SK-N-SH (cell line): Measurements from ENCODE around the gene PTPRD. TPM values are rescaled to one million over a fixed set of nuclear protein-coding genes. Genes with fewer than 3 reads are reported as not detected.

ENCODE experiments used
- CTCF ChIA-PET: fragments of 300-600, 350-600 bp; formaldehyde crosslinking; extraction: SDS; loops from one replicate; lab custom pipeline; 2021; lab: Yijun Ruan, JAX
- POLR2A ChIA-PET: fragments of 350-600 bp; sonication (Branson Sonifier 250); formaldehyde crosslinking; extraction: SDS; loops from one replicate; lab custom pipeline; 2020; ENCODE audit warnings: antibody characterized with exemption, inconsistent platforms; lab: Yijun Ruan, JAX
- DNase-seq: peaks from one replicate; pipeline ENCODE4 v3.0.0; 2012
- H2AFZ ChIP-seq: fragments of 200-600 bp; sonication (generic); 2 replicates; pipeline ENCODE4 v1.8.1; 2016; ENCODE audit warnings: antibody characterized with exemption, mild to moderate bottlenecking, low read depth
- H3F3A ChIP-seq: fragments of 200-600 bp; sonication (generic); replicated peaks from 2 replicates; pipeline ENCODE3; 2016; ENCODE audit warnings: antibody characterized with exemption, mild to moderate bottlenecking; ENCODE audit not compliant: insufficient read depth
- H3K27ac ChIP-seq, 2 experiments: fragments of 200-500 bp in 1 of 2; fragments of 200-600 bp in 1 of 2; sonication (Bioruptor generic) in 1 of 2; sonication (generic), shearing (Covaris generic) in 1 of 2; 2 replicates each; pipeline versions ENCODE4 v1.5.1 to v1.6.1; 2014 to 2016; ENCODE audit warnings: low read depth in 2 of 2, inconsistent platforms in 1 of 2, low read length in 1 of 2, mild to moderate bottlenecking in 1 of 2, mixed read lengths in 1 of 2
- H3K27me3 ChIP-seq: fragments of 200-600 bp; sonication (generic), shearing (Covaris generic); 2 replicates; pipeline ENCODE4 v1.6.1; 2016; ENCODE audit warnings: mixed run types; ENCODE audit not compliant: insufficient read depth
- H3K36me3 ChIP-seq, 2 experiments: fragments of 200-500 bp in 1 of 2; fragments of 200-600 bp in 1 of 2; sonication (Bioruptor generic) in 1 of 2; sonication (generic) in 1 of 2; replicated peaks in 1 of 2; 2 replicates each; pipeline versions ENCODE3 to v1.5.1; 2014 to 2016; ENCODE audit warnings: low read length in 1 of 2, mild to moderate bottlenecking in 1 of 2; ENCODE audit not compliant: insufficient read depth in 2 of 2, control insufficient read depth in 1 of 2
- H3K4me1 ChIP-seq, 2 experiments: fragments of 200-500 bp in 1 of 2; fragments of 200-600 bp in 1 of 2; sonication (Bioruptor generic) in 1 of 2; sonication (generic), shearing (Covaris generic) in 1 of 2; 2 replicates each; pipeline versions ENCODE4 v1.5.1 to v1.6.1; 2014 to 2016; ENCODE audit warnings: low read depth in 1 of 2, low read length in 1 of 2, mixed run types in 1 of 2; ENCODE audit not compliant: insufficient read depth in 2 of 2, control insufficient read depth in 1 of 2
- H3K4me2 ChIP-seq: fragments of 200-600 bp; sonication (generic), shearing (Covaris generic); 2 replicates; pipeline ENCODE4 v1.6.1; 2017; ENCODE audit warnings: mixed run types
- H3K4me3 ChIP-seq, 2 experiments: fragments of 200-500 bp in 1 of 2; fragments of 200-600 bp in 1 of 2; sonication (Bioruptor generic) in 1 of 2; sonication (generic), shearing (Covaris generic) in 1 of 2; 2 replicates each; pipeline versions ENCODE4 v1.5.1 to v1.8.1; 2014 to 2016; ENCODE audit warnings: low read depth in 2 of 2, inconsistent platforms in 1 of 2, low read length in 1 of 2, mild to moderate bottlenecking in 1 of 2, mixed read lengths in 1 of 2, moderate library complexity in 1 of 2
- H3K79me2 ChIP-seq: fragments of 200-600 bp; sonication (generic); 2 replicates; pipeline ENCODE4 v1.8.1; 2017; ENCODE audit warnings: mild to moderate bottlenecking; ENCODE audit not compliant: insufficient read depth
- H3K9ac ChIP-seq: fragments of 200-600 bp; sonication (generic); 2 replicates; pipeline ENCODE4 v1.6.1; 2017; ENCODE audit warnings: mixed run types
- H3K9me2 ChIP-seq: fragments of 200-600 bp; sonication (generic); 2 replicates; pipeline ENCODE4 v1.6.1; 2017; ENCODE audit warnings: mixed run types
- H3K9me3 ChIP-seq: fragments of 200-600 bp; sonication (generic); 2 replicates; pipeline ENCODE4 v1.6.1; 2017; ENCODE audit warnings: mixed run types, mild to moderate bottlenecking, moderate library complexity
- H4K20me1 ChIP-seq: fragments of 200-600 bp; sonication (generic); 2 replicates; pipeline ENCODE4 v1.6.1; 2017; ENCODE audit warnings: mild to moderate bottlenecking, mixed run types; ENCODE audit not compliant: insufficient read depth
- ELF1 ChIP-seq: IDR thresholded peaks from 2 replicates; pipeline ENCODE4 v1.4.0; 2012
- FOSL2 ChIP-seq: IDR thresholded peaks from 2 replicates; pipeline ENCODE4 v1.4.0; 2012; ENCODE audit warnings: low read depth, mild to moderate bottlenecking, moderate library complexity, borderline replicate concordance
- GATA2 ChIP-seq: sonication (generic); formaldehyde crosslinking; IDR thresholded peaks from 2 replicates; pipeline ENCODE4 v1.5.0; 2020; ENCODE audit warnings: mild to moderate bottlenecking, missing genetic modification reagents
- MEF2A ChIP-seq: IDR thresholded peaks from 2 replicates; pipeline ENCODE4 v1.4.0; 2012; ENCODE audit warnings: low read depth, borderline replicate concordance
- NFIC ChIP-seq: IDR thresholded peaks from 2 replicates; pipeline ENCODE4 v1.4.0; 2012; ENCODE audit warnings: borderline replicate concordance
- RFX5 ChIP-seq: IDR thresholded peaks from 2 replicates; pipeline ENCODE4 v1.6.1; 2012; ENCODE audit warnings: mild to moderate bottlenecking, improper control_type of control experiment, low read length
- RXRA ChIP-seq: IDR thresholded peaks from 2 replicates; pipeline ENCODE4 v1.4.0; 2012; ENCODE audit warnings: low read depth, mild to moderate bottlenecking, borderline replicate concordance
- SIN3A ChIP-seq: IDR thresholded peaks from 2 replicates; pipeline ENCODE4 v1.6.1; 2012; ENCODE audit warnings: low read depth, mild to moderate bottlenecking, low read length, moderate library complexity, borderline replicate concordance
- SMC3 ChIP-seq: IDR thresholded peaks from 2 replicates; pipeline ENCODE4 v1.6.1; 2012; ENCODE audit warnings: low read depth, low read length, improper control_type of control experiment
- TCF12 ChIP-seq: IDR thresholded peaks from 2 replicates; pipeline ENCODE4 v1.4.0; 2012
- YY1 ChIP-seq: IDR thresholded peaks from 2 replicates; pipeline ENCODE4 v1.4.0; 2012; ENCODE audit warnings: low read depth, mild to moderate bottlenecking
- ZBTB33 ChIP-seq: IDR thresholded peaks from 2 replicates; pipeline ENCODE4 v1.4.0; 2012; ENCODE audit warnings: low read depth, borderline replicate concordance
- WGBS: methylation state at CpG from one replicate; pipeline ENCODE4 v1.1.6; 2017; ENCODE audit warnings: low lambda C conversion rate; 5-methylcytosine and 5-hydroxymethylcytosine counted together
- polyA plus RNA-seq, 3 experiments: library from polyadenylated mRNA; depleted of rRNA; stranded (reverse); fragments of >200 nt; gene quantifications; 2 replicates each; pipeline ENCODE4 v1.2.3, GENCODE V29; 2012

PTPRD gene
- polyA plus RNA-seq, 1 of the 3 experiments (the other 2 are of a cell fraction): 0.15 TPM

- no peaks in the 10 kb centered on the region for H4K20me1 ChIP-seq
- POLR2A ChIA-PET: no interaction called here
- no peak overlapping the region for H2AFZ ChIP-seq
- no peaks in the 10 kb centered on the region for H3K4me1 ChIP-seq
- DNase-seq: no peak
- TF ChIP-seq GATA2 (peak; percentile 55; the same call in 1 of the 2 replicates), TCF12 (no peak)
- TF ChIP-seq, all 33 proteins: peak for 1
- Histone ChIP-seq H3K9ac (no peak overlapping the region), H3K27ac (no peak overlapping the region), H3K4me3 (no peak overlapping the region), H3F3A (no peaks in the 10 kb centered on the region), H3K9me3 (no peaks in the 10 kb centered on the region), H3K79me2 (no peaks in the 10 kb centered on the region), H3K36me3 (no peaks in the 10 kb centered on the region), H3K27me3 (no peaks in the 10 kb centered on the region), H3K4me2 (no peak overlapping the region), H3K9me2 (no peaks in the 10 kb centered on the region)
- CTCF ChIA-PET: no interaction called here
- 33% methylated on average over 1 of the region's 1 CpG for WGBS
These were observed 2078.0 kb downstream of the PTPRD start for GRCh38 chr9:8534828-8535227.

- no peak for DNase-seq
- Histone ChIP-seq H3K9me3 (no peaks in the 10 kb centered on the region), H3K27me3 (no peaks in the 10 kb centered on the region), H3K4me2 (no peak overlapping the region), H3K4me3 (no peak overlapping the region), H3K79me2 (no peaks in the 10 kb centered on the region), H3K9me2 (no peaks in the 10 kb centered on the region), H2AFZ (no peak overlapping the region), H4K20me1 (no peaks in the 10 kb centered on the region), H3K27ac (no peak overlapping the region), H3K4me1 (no peaks in the 10 kb centered on the region), H3K36me3 (no peaks in the 10 kb centered on the region), H3K9ac (no peak overlapping the region), H3F3A (no peaks in the 10 kb centered on the region)
- 53% methylated on average over 3 of the region's 3 CpGs for WGBS
- CTCF ChIA-PET: no interaction called here
- POLR2A ChIA-PET: no interaction called here
- no peak for TF ChIP-seq NFIC
- TF ChIP-seq SIN3A: no peak
- TF ChIP-seq MEF2A: no peak
- no peak for TF ChIP-seq YY1
- TF ChIP-seq SMC3: no peak
- TF ChIP-seq FOSL2: no peak
- TF ChIP-seq RFX5: no peak
- no peak for TF ChIP-seq ZBTB33
- TF ChIP-seq ELF1: no peak
- no peak for TF ChIP-seq RXRA
- TF ChIP-seq TCF12: no peak
These were observed 2079.1 kb downstream of the PTPRD start for GRCh38 chr9:8533681-8534080.
